ENCODE data around the gene STON1.
"Not testable (repeated sequence)": the region's sequence is repeated elsewhere in the genome, so short reads cannot be mapped to it uniquely, and the experiment has no call there.

The STON1 gene, protein sequence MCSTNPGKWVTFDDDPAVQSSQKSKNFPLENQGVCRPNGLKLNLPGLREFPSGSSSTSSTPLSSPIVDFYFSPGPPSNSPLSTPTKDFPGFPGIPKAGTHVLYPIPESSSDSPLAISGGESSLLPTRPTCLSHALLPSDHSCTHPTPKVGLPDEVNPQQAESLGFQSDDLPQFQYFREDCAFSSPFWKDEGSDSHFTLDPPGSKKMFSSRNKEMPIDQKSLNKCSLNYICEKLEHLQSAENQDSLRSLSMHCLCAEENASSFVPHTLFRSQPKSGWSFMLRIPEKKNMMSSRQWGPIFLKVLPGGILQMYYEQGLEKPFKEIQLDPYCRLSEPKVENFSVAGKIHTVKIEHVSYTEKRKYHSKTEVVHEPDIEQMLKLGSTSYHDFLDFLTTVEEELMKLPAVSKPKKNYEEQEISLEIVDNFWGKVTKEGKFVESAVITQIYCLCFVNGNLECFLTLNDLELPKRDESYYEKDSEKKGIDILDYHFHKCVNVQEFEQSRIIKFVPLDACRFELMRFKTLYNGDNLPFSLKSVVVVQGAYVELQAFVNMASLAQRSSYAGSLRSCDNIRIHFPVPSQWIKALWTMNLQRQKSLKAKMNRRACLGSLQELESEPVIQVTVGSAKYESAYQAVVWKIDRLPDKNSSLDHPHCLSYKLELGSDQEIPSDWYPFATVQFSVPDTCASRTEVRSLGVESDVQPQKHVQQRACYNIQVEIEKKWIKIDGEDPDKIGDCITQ

DNA sequence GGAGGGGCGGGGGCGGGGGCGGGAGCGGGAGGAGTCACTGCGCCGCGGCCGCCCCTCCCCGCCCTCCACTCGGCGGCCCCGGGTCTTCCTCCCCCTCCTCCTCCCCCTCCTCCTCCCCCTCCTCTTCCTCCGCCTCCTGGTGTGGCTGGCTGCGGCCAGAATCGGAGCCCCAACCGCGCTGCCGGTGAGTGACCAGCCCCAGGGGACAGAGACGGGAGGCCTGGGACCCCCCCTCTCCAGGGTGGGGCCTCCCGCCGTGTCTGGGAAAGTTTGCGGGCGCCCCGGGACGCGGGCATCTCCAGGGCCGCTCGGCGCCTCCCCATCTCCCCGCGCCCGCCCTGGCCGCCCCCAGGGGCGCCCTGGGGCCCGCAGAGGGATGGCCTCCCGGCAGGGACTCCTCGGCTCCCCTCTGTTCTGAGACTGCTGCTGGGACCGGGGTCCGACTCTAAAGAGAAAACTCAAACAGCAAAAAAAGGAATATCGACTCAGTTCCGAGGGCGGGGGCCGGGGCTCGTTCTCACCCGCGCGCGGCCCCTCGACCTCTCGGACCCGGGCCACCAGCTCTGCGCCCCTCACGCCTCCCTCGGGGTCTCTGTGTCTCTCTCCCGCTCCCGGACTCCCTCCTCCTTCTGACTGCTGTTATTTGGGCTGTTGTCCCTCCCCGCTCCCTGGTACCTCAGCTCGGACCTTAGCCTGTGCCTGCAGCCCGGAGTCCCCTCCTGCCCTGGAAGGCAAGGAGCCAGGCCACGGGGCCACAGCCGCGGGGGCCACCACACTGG is at the start of gene STON1:
TSS of gene STON1 (plus strand) at position 122 of the 779 bp plus-strand sequence. CDS start 50,480 bp downstream, outside the sequence.
- no peak for DNase-seq (ENCODE audit: low spot score)

GRCh38 chr2:48480526-48480925 is 49.4 kb upstream of the STON1 start:
- no peak for DNase-seq (ENCODE audit: low spot score)

DNA sequence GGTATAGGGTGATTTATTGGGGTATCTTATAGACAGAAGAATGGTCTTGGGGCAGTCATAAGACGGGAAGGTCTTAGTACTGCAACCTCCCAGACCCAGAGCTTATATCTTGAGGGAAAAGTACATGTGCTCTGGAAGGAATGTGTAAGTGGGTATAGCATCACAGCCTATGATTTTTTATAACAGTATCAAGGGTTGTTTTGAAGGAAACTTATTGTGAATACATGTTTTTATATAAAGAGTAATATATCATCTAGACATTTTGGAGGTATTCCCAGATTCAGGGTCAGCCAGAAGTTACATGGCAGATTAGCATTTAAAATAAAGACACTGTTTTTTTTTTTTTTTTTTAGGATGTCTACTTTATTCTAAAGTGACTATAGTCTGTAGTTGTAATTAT is 47.6 kb upstream of the STON1 start:
- no peak for DNase-seq (ENCODE audit: low spot score)

DNA sequence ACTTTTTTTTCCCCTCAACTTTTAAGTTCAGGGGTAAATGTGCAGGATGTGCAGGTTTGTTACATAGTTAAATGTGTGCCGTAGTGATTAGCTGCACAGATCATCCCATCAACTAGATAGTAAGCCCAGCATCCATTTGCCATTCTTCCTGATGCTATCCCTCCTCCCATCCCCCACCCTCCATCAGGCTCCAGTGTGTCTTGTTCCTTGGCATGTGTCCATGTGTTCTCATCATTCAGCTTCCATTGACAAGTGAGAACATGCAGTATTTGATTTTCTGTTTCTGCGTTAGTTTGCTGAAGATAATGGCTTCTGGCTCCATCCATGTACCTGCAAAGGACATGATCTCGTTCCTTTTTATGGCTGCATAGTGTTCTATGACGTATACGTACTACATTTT is 47.2 kb upstream of the STON1 start:
- DNase-seq (ENCODE audit: low spot score), result no peak

DNA sequence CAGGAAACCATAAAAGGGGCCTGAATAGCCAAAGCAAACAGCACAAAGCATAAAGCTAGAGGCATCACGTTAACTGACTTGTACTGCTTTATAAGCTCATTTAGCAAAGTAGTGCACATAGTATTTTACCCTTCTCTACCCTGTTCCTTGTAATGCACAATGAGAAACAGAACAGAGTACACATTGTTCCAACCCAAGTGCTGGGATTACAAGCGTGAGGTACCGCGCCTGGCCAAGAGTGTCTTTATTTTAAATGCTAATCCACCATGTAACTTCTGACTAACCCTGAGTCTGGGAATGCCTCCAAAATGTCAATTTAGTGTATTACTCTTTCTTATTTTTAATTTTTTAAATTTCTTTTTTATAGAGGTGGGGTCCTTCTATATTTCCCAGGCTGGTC is 46.4 kb upstream of the STON1 start:
- no peak for DNase-seq (ENCODE audit: low spot score)

DNA sequence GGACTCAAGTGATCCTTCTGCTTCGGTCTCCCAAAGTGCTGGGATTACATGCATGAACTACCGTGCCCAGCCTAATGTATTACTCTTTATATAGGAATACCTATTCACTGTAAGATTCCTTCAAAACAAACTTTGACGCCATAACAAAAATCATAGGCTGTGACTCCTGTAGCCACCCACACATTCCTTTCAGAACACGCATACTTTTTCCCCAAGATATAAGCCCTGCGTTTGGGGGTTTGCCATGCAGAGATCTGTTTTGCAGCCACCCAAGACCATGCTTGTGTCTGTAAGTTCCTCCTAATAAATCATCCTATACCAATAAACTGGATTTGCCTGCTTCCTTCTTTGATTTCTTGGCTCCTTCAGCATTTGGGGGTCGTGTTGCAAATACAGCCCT is 46.0 kb upstream of the STON1 start:
- no peak for DNase-seq (ENCODE audit: low spot score)

DNA sequence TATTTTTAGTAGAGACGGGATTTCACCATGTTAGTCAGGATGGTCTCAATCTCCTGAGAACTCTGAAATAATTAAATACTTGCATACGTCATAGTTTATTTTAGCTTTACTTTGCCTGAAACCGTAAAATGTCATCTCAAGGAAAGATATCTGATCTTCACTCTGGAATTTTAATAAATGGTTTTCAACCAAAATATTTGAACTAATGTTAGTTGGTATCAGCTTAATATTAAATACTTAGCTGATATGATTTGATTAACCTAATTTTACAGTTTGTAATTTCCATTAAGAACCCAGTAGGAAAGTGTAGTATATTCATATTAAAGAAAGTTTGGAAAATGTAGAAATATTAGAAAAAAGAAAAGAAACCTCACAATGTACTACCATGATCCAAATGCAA is 41.4 kb upstream of the STON1 start:
- no peak for DNase-seq (ENCODE audit: low spot score)

GRCh38 chr2:48496849-48497248 is 33.1 kb upstream of the STON1 start:
- no peak for DNase-seq (ENCODE audit: low spot score)

DNA sequence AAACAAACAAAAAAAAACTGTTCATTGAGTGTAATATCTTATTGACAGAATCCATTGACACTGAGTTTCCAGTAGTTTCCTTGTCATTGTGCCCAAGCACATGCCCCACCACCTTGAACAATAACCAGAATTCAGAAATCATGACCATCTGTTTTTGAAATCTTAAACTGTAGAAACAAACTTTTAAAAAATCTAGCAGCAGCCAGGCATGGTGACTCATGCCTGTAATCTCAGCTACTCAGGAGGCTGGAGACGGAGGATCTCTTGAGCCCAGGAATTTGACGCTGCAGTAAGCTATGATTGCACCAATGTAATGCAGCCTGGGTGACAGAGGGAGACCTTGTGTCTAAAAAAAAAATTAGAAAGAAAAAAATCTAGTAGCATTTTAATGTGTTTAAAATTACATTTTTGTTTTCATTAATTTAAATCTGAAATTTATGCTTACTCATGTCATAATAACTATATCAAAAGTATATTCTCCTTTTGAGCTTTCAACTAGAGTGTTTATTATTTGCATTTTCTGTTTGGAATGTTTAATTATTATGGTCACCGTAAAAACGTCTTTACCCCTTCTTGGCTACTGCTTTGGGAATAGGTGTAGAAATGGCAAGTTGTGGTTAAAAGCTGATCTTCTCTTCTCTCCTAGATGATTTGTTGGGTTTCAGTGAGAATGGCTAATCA is 25.2 kb upstream of the STON1 start:
- DNase-seq (ENCODE audit: low spot score), result no peak

DNA sequence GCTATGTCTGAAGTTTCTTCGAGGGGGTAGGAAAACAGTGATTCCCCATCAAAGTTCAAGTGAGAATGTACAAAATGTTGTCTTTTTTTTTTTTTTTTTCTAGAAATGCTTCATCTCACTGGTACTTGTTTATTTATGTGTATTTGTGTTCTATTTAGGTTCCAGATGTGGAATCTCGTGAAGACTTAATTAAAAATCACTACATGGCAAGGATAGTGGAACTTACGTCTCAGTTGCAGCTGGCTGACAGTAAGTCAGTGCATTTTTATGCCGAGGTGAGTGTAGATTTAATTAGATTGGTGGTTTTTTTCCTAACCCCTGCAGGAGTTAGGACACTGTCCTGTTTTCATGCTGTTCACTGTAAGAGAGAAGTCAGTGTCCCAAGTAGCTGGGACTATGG is 22.8 kb upstream of the STON1 start:
- DNase-seq (ENCODE audit: low spot score), result no peak

DNA sequence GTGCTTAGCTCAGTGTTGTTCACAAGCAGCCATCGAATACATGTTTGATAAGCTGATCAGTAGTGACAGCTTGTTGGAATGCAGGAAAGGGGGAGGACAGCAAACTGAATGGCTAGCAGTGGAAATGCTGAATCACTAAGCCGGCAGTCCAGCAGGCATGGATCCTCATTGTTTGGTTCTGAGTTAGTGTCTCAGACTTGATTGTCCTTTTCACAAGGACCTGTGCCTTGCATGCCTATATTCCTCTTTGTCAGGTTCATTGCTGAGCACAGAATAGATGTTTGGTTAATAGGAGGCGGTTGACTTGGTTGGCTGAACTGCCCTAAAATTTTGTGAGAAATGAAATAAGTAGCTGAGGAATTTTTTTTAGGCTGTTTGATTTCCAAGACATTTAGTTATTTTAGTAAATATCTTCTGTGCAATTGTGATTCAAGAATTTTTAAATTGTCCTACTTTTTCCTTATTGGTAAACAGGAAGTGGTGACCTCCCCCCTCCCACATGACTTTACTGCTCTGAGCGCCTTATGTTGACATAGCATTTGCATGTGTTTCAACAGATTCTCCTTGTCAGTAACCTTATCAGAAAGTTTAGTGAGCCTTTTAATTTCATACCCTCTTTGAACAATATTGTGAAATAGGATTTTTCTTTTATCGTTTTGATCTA is 21.4 kb upstream of the STON1 start:
- DNase-seq (ENCODE audit: low spot score), result no peak

DNA sequence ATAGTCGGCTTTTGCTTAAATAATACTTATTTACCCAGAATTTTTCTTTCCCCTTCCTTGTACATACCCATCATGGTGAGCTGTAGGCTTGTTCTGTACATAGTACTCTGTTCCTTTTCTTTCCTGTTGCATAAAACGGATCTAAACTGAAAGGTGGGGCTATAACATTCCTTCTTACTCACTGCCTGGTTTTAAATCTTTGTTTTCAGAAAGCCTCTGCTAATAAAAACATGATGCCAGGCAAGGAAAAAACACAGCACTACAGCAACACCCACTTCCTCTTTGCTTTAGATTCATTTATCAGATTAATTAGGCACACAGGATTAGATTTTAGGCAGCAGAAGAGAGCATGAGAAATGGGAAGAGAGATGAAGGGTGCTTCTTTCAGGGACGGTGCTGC is 19.6 kb upstream of the STON1 start:
- DNase-seq (ENCODE audit: low spot score), result no peak

DNA sequence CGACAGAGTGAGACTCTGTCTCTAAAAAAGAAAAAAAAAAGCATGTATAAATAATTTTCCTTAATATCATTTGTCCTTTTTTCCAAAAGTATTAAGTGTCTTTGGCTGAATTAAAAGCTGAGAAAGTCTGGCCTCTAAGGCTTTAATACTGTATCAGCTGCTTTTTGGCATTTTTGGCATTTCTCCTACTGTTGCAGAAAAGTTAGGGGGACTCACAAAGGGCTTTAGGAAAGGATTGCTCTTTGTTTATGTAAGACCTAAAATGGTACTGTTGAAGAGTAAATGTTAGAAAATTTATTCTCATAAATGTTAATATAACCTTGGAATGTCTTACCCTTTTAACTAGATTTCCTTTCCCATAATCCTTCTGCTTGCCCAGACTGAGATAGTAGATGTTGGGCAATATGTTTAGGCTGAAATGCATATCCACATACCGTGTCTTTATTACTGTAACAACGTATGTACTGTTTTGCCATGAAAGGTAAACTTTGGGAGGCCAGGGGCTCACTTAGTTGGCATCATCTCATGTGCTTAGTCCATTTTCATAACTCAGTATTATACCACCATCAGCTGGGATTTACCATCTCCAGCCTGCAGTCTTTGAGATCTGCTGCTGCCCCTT is 18.0 kb upstream of the STON1 start:
- no peak for DNase-seq (ENCODE audit: low spot score)

GRCh38 chr2:48512571-48512970 is 17.4 kb upstream of the STON1 start:
- DNase-seq (ENCODE audit: low spot score), result no peak

GRCh38 chr2:48514348-48515003 is 15.5 kb upstream of the STON1 start:
- no peak for DNase-seq (ENCODE audit: low spot score)

DNA sequence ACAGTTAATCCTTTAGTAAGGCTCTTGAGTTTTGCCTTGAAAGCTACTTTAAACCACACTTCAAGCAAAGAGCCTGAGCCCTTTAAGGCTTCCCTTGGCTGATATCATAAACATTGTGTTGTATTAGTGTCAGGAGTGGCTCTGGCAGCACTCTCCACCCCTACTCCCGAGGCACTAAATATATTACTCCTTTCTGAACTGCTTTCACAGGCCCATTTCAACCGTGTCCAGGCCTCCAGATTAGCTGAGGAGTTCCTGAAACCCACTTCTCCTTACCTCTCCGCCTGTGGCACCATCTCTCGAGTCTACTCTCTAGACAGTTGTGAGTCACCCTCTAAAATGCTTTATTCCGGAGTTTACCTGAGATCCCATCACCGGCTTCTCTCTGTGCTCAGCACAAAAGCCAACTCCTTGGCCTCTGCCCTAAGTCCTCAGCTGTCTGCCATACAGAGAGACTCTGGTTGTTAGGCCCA is 14.4 kb upstream of the STON1 start:
- no peak for DNase-seq (ENCODE audit: low spot score)

GRCh38 chr2:48519593-48519992 is 10.4 kb upstream of the STON1 start:
- DNase-seq (ENCODE audit: low spot score), result no peak

- DNase-seq (ENCODE audit: low spot score), result not testable (repeated sequence)
Observed at GRCh38 chr2:48524756-48525155, 5.2 kb upstream of the STON1 start.

DNA sequence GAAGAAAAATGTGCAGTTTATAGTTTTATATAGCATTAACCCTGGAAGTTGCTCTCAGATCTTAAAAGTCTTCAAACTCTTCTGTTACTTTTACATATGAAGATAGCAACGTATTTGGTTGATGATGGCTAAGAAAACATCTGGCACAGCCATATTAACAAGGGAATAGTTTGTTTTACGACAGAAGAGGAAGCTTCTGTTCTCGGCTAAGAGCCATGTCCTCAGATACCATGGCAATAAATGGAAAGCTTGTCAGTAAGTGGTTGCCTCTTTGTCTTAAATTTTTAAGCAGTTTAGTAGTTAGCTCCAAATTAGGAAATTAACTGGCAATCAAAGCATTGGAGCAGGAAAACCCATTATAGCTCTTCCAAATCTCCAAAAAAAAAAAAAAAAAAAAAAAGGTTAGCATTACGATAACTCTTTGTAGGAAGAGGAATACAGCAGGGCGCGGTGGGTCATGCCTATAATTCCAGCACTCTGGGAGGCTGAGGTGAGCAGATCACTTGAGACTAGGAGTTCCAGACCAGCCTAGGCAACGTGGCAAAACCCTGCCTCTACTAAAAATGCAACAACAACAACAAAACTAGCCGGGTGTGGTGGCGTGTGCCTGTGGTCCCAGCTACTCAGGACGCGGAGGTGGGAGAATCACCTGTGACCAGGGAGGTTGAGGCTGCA is 4.5 kb upstream of the STON1 start:
- DNase-seq (ENCODE audit: low spot score), result no peak
